HL-60 (cell line): ENCODE data around the gene CACNA2D3.

Source experiments
- CTCF ChIP-seq: IDR thresholded peaks from one replicate; pipeline ENCODE4 v1.5.1; 2011; ENCODE audit warnings: low read length, control low read depth, inconsistent platforms; ENCODE audit not compliant: insufficient read depth
- POLR2AphosphoS5 ChIP-seq: IDR thresholded peaks from 2 replicates; pipeline ENCODE4 v1.6.1; 2012; ENCODE audit warnings: low read depth
- REST ChIP-seq: IDR thresholded peaks from 2 replicates; pipeline ENCODE4 v1.6.1; 2012; ENCODE audit warnings: low read depth; ENCODE audit not compliant: insufficient replicate concordance
- SPI1 ChIP-seq: IDR thresholded peaks from 2 replicates; pipeline ENCODE4 v1.6.1; 2012; ENCODE audit warnings: low read depth, mild to moderate bottlenecking, borderline replicate concordance

DNA sequence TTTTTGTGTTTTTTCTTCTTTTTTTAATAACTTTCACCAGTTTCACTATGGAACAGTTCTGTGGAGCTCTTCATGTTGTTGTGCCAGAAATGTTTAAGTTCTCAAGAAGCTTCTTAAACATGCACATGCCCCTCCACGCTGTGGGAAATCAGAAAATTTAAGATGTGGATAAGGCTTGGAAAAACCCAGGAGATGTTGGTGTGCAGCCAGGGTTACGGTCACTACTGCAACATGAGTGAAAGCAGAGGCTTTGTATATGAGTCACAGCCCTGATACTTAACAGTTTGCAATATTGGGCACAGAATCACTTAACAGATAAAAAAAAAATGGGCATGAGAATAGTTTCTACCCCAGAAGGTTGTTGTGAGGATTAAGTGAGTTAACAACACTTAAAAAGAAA, 405.6 kb downstream of the CACNA2D3 start:
- no peak for TF ChIP-seq CTCF
- TF ChIP-seq POLR2AphosphoS5, result no peak
- no peak for TF ChIP-seq SPI1
- TF ChIP-seq REST, result no peak
